Measurements from ENCODE around the gene TEKTIP1.

The TEKTIP1 gene

DNA sequence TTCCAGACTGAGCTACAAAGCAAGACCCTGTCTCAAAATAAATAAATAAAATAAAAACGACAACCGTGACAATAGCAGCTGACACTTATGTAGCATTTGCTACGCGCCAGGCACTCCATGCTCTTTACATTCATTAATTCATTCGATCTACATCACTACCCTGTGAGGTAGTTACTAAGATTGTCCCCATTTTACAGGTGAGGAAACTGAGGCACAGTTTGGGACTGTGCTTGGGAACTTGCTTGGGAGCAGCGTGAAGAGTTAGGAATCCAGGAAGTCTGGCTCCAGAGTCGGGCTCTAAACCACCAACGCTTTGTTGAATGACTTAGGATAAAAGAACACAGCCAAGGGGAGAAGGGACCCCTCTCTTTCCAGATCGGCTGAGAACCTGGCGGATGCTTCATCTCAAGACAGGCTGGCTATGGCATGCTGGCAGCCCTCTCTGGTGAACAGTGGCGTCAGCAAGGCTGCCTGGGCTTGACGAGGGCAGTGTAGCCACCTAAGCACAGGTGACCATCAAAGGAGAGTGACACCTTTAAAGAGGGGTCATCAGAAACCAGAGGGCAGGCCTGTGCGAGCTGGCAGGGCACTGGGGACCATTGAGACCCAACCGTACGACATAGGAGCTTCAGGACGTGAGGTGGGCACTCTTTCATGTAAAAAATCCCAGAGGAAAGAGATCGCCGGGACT is 39.1 kb upstream of the TEKTIP1 start:
- peaks cover 21% of the 10 kb centered on the region for H3K79me2 ChIP-seq (ENCODE audit: insufficient read depth, low read length)
- H3K27me3 ChIP-seq (ENCODE audit: insufficient read depth, low read length, poor library complexity, severe bottlenecking) = no peaks in the 10 kb centered on the region
- H3K4me1 ChIP-seq (ENCODE audit: insufficient read depth, low read length, poor library complexity, severe bottlenecking) = peaks cover 13% of the 10 kb centered on the region
- peak overlapping the region; percentile 97 for H3K4me3 ChIP-seq (ENCODE audit: low read length, poor library complexity, severe bottlenecking)
- H3K9ac ChIP-seq (ENCODE audit: low read depth, low read length, poor library complexity, severe bottlenecking) = peak overlapping the region; percentile 80
- TF ChIP-seq, protein P1, sequence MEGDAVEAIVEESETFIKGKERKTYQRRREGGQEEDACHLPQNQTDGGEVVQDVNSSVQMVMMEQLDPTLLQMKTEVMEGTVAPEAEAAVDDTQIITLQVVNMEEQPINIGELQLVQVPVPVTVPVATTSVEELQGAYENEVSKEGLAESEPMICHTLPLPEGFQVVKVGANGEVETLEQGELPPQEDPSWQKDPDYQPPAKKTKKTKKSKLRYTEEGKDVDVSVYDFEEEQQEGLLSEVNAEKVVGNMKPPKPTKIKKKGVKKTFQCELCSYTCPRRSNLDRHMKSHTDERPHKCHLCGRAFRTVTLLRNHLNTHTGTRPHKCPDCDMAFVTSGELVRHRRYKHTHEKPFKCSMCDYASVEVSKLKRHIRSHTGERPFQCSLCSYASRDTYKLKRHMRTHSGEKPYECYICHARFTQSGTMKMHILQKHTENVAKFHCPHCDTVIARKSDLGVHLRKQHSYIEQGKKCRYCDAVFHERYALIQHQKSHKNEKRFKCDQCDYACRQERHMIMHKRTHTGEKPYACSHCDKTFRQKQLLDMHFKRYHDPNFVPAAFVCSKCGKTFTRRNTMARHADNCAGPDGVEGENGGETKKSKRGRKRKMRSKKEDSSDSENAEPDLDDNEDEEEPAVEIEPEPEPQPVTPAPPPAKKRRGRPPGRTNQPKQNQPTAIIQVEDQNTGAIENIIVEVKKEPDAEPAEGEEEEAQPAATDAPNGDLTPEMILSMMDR (conservative IDR thresholded peaks at IDR 0.05; ENCODE audit: low read length) = no peak
- TF ChIP-seq EZH2phosphoT487 (IDR thresholded peaks at IDR 0.05; ENCODE audit: borderline replicate concordance) = no peak
- H2AFZ ChIP-seq (ENCODE audit: low read length) = peak overlapping the region; percentile 93
- no peaks in the 10 kb centered on the region for H3F3A ChIP-seq (ENCODE audit: low read depth)
- H3K36me3 ChIP-seq (ENCODE audit: insufficient read depth, low read length) = peaks cover 5% of the 10 kb centered on the region; the same call in 1 of the 2 replicates
- H3K4me2 ChIP-seq (ENCODE audit: low read depth, low read length, poor library complexity, severe bottlenecking) = peak overlapping the region; percentile 90
- no peaks in the 10 kb centered on the region for H3K9me3 ChIP-seq (ENCODE audit: insufficient read depth, low read depth, low read length)
- H4K20me1 ChIP-seq (ENCODE audit: insufficient read depth, low read length, poor library complexity, severe bottlenecking) = no peaks in the 10 kb centered on the region
- no peaks in the 10 kb centered on the region for H3K9me2 ChIP-seq (replicated peaks; ENCODE audit: low read depth, low read length)

DNA sequence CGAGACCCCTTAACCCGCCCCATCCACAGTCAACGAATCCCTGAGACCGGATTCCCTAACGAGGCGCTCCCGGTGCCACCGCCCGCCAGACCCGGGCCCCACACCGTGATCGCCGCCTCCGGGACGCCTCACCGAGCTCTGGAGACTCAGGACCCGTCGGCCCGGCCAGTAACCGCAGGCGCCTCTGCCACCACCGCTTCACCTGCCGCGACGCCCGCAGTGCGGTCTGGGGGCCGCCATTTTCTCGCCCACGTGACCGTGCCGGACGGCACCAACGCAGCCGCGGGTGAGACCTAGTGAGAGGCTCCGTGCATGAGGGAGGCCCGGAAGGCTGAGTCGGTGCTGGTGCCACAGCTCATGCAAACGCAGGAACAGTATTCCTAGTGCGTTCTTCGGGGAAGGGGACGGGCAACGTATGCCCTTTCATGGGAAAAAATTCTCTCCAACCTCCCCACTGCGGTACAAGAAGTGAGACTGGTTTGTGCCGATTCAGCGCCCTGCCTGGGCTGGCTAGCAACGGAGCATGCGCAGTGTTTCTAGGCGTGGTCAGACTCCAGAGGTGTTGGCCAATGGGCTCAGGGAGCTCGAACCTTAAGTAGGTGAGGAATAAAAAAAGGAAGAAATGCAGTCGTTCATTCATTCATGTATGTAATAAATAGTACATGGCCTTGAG is 38.4 kb upstream of the TEKTIP1 start, which contains the start of gene DOHH:
TSS of gene DOHH (minus strand) at position 246 of the 673 bp plus-strand sequence. CDS start 3,860 bp downstream, outside the sequence.
- TF ChIP-seq EZH2phosphoT487 (IDR thresholded peaks at IDR 0.05; ENCODE audit: borderline replicate concordance) = no peak
- TF ChIP-seq, protein P1 (conservative IDR thresholded peaks at IDR 0.05; ENCODE audit: low read length) = no peak
- Histone ChIP-seq H2AFZ (ENCODE audit: low read length) (peak within 1 kb of the TSS; percentile 93), H3K36me3 (ENCODE audit: insufficient read depth, low read length) (peaks cover 5% of the 10 kb centered on the region; the same call in 1 of the 2 replicates), H3K9ac (ENCODE audit: low read depth, low read length, poor library complexity, severe bottlenecking) (peak within 1 kb of the TSS; percentile 80), H3K9me3 (ENCODE audit: insufficient read depth, low read depth, low read length) (no peaks in the 10 kb centered on the region), H3K79me2 (ENCODE audit: insufficient read depth, low read length) (peaks cover 21% of the 10 kb centered on the region), H3K4me1 (ENCODE audit: insufficient read depth, low read length, poor library complexity, severe bottlenecking) (peaks cover 20% of the 10 kb centered on the region), H3F3A (ENCODE audit: low read depth) (no peaks in the 10 kb centered on the region), H3K9me2 (replicated peaks; ENCODE audit: low read depth, low read length) (no peaks in the 10 kb centered on the region), H3K27me3 (ENCODE audit: insufficient read depth, low read length, poor library complexity, severe bottlenecking) (no peaks in the 10 kb centered on the region), H4K20me1 (ENCODE audit: insufficient read depth, low read length, poor library complexity, severe bottlenecking) (no peaks in the 10 kb centered on the region), H3K4me2 (ENCODE audit: low read depth, low read length, poor library complexity, severe bottlenecking) (peak within 1 kb of the TSS; percentile 90), H3K4me3 (ENCODE audit: low read length, poor library complexity, severe bottlenecking) (peak within 1 kb of the TSS; percentile 97)

DNA sequence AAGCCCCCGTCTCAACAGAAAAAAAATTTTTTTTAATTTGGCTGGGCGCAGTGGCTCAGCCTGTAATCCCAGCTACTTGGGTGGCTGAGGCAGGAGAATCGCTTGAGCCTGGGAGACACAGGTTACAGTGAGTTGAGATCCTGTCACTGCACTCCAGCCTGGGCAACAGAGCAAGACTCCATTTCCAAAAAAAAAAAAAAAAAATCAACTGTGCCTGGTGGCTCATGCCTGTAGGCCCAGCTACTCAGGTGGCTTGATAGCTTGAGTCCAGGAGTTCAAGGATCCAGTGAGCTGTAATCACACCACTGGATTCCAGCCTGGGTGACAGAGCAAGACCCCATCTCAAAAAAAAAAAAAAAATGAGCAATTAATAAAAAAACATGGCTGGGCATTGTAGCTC is 37.2 kb upstream of the TEKTIP1 start:
- Histone ChIP-seq H2AFZ (ENCODE audit: low read length) (no peak overlapping the region), H3K4me1 (ENCODE audit: insufficient read depth, low read length, poor library complexity, severe bottlenecking) (peaks cover 22% of the 10 kb centered on the region), H3K9ac (ENCODE audit: low read depth, low read length, poor library complexity, severe bottlenecking) (no peak overlapping the region), H3K9me3 (ENCODE audit: insufficient read depth, low read depth, low read length) (no peaks in the 10 kb centered on the region), H3F3A (ENCODE audit: low read depth) (no peaks in the 10 kb centered on the region), H3K4me3 (ENCODE audit: low read length, poor library complexity, severe bottlenecking) (no peak overlapping the region), H3K36me3 (ENCODE audit: insufficient read depth, low read length) (no peaks in the 10 kb centered on the region), H3K27me3 (ENCODE audit: insufficient read depth, low read length, poor library complexity, severe bottlenecking) (no peaks in the 10 kb centered on the region), H3K79me2 (ENCODE audit: insufficient read depth, low read length) (peaks cover 28% of the 10 kb centered on the region), H3K4me2 (ENCODE audit: low read depth, low read length, poor library complexity, severe bottlenecking) (no peak overlapping the region), H4K20me1 (ENCODE audit: insufficient read depth, low read length, poor library complexity, severe bottlenecking) (peaks cover 4% of the 10 kb centered on the region), H3K9me2 (replicated peaks; ENCODE audit: low read depth, low read length) (no peaks in the 10 kb centered on the region)
- no peak for TF ChIP-seq EZH2phosphoT487 (IDR thresholded peaks at IDR 0.05; ENCODE audit: borderline replicate concordance)
- TF ChIP-seq, protein P1 (conservative IDR thresholded peaks at IDR 0.05; ENCODE audit: low read length) = no peak
